SK-N-SH (cell line): ENCODE measurements around the gene ZNF74.

ENCODE experiments used
- EP300 ChIP-seq, 2 experiments: IDR thresholded peaks; 2 replicates each; pipeline versions ENCODE4 v1.4.0 to v1.6.1; 2012; ENCODE audit warnings: borderline replicate concordance in 1 of 2, low read depth in 1 of 2, low read length in 1 of 2
- FOXJ3 ChIP-seq: sonication (generic); formaldehyde crosslinking; IDR thresholded peaks from 2 replicates; pipeline ENCODE4 v1.5.1; 2020; ENCODE audit warnings: mild to moderate bottlenecking, missing genetic modification reagents
- TEAD4 ChIP-seq: IDR thresholded peaks from 2 replicates; pipeline ENCODE4 v1.4.0; 2012; ENCODE audit warnings: mild to moderate bottlenecking, borderline replicate concordance; ENCODE audit not compliant: insufficient read depth
- TF ChIP-seq, protein P1 (sequence below): fragments of 200-600 bp; sonication (generic); IDR thresholded peaks from 2 replicates; pipeline ENCODE4 v1.6.1; 2017; ENCODE audit warnings: antibody characterized with exemption, mild to moderate bottlenecking, moderate library complexity

GRCh38 chr22:20397498-20397897, 3.5 kb downstream of the ZNF74 start:
- TF ChIP-seq FOXJ3 (CRISPR knock-in tag) (no peak), EP300 (IDR thresholded peaks at IDR 0.05; ENCODE audit: borderline replicate concordance in 1 of 2, low read depth in 1 of 2, low read length in 1 of 2) (no peak), TEAD4 (no peak)
- TF ChIP-seq, protein P1, sequence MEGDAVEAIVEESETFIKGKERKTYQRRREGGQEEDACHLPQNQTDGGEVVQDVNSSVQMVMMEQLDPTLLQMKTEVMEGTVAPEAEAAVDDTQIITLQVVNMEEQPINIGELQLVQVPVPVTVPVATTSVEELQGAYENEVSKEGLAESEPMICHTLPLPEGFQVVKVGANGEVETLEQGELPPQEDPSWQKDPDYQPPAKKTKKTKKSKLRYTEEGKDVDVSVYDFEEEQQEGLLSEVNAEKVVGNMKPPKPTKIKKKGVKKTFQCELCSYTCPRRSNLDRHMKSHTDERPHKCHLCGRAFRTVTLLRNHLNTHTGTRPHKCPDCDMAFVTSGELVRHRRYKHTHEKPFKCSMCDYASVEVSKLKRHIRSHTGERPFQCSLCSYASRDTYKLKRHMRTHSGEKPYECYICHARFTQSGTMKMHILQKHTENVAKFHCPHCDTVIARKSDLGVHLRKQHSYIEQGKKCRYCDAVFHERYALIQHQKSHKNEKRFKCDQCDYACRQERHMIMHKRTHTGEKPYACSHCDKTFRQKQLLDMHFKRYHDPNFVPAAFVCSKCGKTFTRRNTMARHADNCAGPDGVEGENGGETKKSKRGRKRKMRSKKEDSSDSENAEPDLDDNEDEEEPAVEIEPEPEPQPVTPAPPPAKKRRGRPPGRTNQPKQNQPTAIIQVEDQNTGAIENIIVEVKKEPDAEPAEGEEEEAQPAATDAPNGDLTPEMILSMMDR, result no peak
